AG20443 (cell line): ENCODE data around the gene RNU6-9.
A peak's percentile ranks its signal among the peaks of the same experiment; 100 is the strongest.
"Not testable (repeated sequence)": the region's sequence is repeated elsewhere in the genome, so short reads cannot be mapped to it uniquely, and the experiment has no call there.

Source experiments
- DNase-seq: peaks from one replicate; pipeline ENCODE4 v3.0.0; 2012; ENCODE audit warnings: low spot score, mixed read lengths

The RNU6-9 gene

DNA sequence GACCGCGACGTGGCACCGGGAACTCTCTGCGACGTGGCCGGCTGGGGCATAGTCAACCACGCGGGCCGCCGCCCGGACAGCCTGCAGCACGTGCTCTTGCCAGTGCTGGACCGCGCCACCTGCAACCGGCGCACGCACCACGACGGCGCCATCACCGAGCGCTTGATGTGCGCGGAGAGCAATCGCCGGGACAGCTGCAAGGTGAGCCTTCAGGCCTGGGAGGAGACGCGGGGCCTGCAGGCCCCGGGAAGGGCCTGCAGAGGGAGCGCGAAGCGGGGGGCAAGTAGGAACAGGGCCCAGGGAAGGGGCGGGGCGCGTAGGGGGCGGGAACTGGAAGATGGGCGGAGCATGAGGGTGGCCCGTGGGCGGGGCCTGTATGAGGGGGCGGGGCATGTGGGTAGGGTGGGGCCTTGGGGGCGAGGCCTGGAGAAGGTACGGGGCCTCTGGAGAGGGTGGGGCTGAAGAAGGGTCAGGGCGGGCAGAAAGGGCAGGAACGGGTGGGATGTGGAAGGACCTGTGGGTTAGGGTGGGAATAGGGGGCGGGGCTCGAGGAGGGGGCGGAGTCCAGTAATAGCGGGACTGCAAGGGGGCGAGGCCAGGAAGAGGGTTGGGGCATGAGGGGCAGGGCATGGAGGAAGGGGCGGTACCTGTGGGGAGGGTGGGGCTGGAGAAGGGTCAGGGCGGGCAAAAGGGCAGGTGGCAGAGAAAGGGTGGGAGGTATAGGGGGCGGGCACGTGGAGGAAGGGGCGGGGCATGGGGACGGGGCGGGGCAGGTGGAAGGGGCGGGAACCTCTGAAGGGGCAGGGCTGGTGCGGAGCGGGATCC lies 31.3 kb upstream of the RNU6-9 start:
- DNase-seq: peak; percentile 70

DNA sequence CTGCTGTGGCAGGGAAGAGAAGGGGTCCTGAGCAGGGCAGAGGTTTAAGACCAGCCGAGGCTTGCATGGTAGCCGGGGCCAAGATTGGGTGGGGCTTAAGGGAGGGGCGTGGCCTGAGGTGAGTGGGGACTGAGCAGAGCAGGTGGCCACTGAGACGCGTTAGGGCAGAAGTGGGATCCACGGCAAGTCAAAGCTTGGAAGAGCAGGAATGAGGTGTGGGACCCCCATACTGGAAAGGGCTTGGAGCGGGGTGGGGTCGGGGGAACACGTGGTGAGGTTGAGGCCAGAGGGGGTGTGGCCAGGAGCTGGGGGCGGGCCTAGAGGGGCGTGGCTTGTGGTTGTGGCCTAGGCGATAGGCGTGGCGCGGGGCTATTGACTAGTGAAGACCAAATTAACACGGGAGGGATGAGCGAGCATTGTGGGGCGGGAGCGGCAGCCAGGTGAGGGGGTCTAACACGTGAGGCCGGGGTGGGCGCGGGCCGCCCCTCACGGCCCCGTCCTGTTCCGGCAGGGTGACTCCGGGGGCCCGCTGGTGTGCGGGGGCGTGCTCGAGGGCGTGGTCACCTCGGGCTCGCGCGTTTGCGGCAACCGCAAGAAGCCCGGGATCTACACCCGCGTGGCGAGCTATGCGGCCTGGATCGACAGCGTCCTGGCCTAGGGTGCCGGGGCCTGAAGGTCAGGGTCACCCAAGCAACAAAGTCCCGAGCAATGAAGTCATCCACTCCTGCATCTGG lies 30.5 kb upstream of the RNU6-9 start:
- peak; percentile 41 for DNase-seq

DNA sequence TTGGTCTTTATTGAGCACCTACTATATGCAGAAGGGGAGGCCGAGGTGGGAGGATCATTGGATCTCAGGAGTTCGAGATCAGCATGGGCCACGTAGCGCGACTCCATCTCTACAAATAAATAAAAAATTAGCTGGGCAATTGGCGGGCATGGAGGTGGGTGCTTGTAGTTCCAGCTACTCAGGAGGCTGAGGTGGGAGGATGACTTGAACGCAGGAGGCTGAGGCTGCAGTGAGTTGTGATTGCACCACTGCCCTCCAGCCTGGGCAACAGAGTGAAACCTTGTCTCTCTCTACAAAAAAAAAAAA lies 30.0 kb upstream of the RNU6-9 start:
- DNase-seq: no peak

DNA sequence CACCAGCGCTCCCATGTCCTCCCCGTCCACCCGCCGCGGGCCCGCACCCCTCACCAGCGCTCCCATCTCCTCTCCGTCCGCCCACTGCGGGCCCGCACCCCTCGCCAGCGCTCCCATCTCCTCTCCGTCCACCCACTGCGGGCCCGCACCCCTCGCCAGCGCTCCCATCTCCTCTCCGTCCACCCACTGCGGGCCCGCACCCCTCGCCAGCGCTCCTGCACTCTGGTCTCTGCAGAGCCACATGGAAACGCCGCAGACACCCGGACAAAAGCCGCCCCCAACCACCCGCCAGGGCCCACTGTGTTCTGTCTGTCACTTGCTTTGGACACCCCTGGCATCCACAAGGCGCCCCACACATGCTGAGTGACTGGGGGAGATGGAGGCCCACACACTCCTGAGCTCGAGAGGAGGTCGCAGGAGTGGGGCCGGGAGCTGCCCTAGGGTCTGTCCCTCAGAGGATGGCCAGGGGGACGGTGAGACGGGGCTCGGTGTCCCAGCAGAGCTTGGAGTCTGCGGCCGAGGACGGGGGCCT lies 26.4 kb upstream of the RNU6-9 start:
- DNase-seq: no peak

- DNase-seq: no peak
These were observed 25.9 kb upstream of the RNU6-9 start for GRCh38 chr19:867301-867793.

GRCh38 chr19:867855-868457 lies 25.3 kb upstream of the RNU6-9 start:
- no peak for DNase-seq

DNA sequence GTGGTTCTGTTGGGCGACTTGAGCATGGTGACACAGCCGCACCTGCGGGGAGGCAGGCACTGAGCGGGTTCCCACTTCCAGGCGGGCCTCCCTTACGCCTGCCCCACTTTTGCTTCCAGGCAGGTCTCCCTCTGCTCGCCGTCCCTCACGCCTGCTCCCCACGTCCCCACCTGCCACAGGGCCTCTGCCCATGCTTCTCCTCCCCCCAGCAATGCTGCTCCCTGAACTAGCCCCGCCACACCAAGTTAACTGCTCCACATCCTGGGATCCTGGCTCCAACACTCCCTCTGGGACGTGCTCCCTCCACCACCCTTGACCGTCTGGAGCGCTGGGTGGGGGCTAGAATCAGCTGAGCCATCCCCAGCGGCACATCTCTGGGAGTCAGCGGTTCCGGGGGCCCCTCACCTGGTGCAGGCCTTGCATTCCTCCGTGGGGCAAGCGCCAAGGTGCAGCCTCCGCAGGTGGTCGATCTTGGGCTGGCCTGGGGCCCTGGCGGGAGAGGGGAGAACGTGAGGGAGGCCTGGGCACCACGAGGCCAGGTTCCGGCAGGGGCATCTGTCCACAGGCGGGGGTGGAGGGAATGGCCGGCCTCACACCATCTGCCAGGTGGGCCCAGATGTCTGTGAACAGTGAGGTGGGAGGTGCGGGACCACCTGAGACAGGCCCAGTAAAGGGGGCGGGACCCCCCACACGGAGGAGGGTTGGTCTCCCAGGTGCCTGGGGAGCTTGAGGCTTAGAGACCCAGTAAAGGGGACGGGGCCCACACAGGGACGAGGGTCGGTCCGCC lies 24.6 kb upstream of the RNU6-9 start:
- no peak for DNase-seq

- peak; percentile 89 for DNase-seq
These were observed 23.8 kb upstream of the RNU6-9 start for GRCh38 chr19:869245-870177.

GRCh38 chr19:870314-870713 lies 23.0 kb upstream of the RNU6-9 start:
- no peak for DNase-seq

DNA sequence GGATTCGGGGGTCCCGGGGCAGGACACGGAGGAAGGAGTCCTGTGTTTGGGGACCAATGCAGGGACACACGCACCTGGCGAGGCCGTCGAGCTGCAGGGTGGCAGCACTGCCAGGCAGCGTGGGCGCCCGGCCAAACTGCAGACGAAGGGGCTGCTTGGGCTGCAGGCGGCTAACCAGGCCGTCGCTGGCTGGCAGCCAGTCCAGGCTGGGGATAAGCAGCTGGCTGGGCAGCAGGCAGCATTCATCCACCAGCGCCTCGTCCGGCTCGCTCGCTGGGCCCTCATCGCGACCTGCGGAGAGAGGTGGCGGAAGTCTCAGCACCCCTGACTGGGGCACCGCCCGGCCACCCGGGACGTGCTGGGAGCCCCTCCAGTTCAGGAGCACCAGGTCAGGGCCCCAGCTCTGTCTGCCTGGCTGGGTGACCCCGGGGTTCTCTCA lies 22.3 kb upstream of the RNU6-9 start:
- no peak for DNase-seq

- no peak for DNase-seq
These were observed 21.6 kb upstream of the RNU6-9 start for GRCh38 chr19:871446-872265.

DNA sequence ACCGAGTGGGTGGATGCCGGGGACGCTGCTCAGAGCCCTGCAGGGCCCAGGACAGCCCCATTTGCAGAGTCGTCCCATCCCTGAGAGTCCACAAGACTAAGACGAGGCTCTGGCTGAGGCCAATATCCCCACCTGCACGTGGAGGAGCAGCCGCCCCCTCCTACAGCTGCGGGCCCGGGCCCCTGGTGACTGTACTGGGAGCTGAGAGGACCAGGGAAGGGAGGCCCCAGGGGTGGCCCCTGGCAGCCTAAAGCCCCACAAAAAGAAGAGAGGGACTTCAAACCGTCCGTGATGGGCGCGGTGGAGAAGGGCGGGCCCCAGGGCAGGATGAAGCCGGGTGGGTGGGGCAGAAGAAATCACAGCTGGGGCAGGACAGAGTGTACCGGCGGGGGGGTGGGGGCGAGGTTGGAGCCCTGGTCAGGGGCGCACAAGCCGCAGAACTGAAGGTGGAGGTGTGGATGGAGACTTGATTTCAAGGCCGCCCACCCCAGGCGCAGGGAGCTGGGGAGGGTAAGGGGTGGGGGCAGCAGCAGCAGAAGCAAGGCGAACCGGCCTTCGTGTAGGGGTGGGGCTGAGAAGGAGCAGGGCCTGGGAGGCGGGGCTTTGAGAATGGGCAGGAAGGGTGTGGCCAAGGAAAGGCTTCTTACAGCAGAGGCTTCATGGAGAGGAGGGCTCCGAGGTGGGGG lies 20.9 kb upstream of the RNU6-9 start:
- peak; percentile 77 for DNase-seq

DNA sequence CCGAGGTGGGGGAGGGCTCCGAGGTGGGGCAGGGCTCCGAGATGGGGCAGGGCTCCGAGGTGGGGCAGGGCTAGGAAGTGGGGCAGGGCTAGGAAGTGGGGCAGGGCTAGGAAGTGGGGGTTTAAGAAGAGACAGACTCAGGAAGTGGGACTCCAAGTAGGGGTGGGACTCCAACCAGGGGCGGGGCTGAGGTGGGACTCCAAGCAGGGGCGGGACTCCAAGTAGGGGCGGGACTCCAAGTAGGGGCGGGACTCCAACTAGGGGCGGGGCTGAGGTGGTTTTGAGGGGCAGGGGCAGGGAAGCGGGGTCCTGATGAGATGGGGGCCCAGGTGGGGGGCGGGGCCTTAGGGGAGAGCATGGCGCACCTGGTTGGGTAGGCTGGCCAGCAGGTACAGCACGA lies 20.2 kb upstream of the RNU6-9 start:
- peak; percentile 55 for DNase-seq

- DNase-seq: no peak
These were observed 19.7 kb upstream of the RNU6-9 start for GRCh38 chr19:873561-874041.

DNA sequence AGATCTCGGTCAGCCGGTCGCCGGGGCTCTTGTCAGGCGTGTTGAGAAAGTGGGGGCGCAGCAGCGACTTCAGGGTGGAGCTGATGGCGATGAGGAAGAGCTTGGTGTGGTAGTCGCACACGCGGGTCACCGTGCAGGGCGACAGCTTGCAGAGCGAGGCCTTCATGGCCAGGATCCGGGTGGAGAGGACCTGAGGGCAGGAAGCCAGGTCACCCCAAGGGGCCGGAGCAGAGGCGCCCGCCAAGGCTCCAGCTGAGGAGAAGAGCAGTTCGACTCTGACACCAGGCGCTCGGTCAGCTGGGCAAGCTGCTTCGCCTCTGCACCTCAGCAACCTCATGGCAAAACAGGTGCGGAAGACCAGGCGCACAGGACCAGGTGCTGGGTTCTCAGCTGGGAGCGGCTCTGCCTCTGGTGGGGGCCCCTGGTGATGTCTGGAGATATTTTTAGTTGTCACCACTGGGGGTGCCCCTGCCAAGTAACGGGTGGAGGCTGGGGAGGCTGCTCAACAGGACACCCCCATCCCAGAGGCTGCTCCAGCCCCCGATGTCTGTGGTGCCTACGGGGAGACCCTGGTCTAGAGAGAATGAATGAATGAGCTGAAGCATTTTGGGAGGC lies 17.9 kb upstream of the RNU6-9 start:
- no peak for DNase-seq

DNA sequence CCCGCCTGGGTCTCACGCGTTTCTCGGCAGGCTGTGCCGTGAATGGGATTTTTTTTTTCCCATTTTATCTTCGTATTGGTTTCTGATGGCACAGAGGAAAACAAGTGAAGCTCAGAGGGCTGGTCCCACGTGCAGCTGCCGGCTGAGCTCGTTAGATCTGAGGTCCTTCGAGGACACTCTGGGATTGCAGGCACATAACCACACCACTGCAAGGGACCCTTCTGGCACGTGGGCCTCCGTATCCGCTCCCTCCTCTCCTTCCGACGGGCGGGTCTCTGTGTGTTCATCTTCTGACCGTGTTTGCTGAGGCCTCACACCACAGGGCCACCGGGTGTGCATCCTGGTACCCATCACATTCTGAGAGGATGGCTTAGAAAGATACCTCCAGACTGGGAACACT lies 17.2 kb upstream of the RNU6-9 start:
- DNase-seq: no peak

GRCh38 chr19:876780-877314 lies 16.4 kb upstream of the RNU6-9 start:
- DNase-seq: no peak

DNA sequence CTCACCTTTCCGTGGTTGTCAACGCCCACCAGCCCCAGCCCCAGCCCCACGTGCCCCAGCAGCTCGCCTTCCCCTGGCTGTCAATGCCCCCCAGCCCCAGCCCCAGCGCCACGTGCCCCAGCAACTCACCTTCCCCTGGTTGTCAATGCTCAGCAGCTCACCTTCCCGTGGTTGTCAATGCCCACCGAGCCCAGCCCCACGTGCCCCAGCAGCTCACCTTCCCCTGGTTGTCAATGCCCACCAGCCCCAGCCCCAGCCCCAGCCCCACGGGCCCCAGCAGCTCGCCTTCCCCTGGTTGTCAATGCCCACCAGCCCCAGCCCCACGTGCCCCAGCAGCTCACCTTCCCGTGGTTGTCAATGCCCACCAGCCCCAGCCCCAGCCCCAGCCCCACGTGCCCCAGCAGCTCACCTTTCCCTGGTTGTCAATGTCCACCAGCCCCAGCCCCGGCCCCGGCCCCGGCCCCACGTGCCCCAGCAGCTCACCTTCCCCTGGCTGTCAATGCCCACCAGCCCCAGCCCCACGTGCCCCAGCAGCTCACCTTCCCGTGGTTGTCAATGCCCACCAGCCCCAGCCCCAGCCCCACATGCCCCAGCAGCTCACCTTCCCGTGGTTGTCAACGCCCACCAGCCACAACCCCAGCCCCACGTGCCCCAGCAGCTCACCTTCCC lies 15.2 kb upstream of the RNU6-9 start:
- DNase-seq: not testable (repeated sequence)
